Heart left ventricle (tissue), 13 donors: ENCODE measurements around the gene SEMA5B.

Experiments used
- POLR2A ChIP-seq, 2 donors: fragments of 450-650 bp; IDR thresholded peaks; one replicate each; pipeline ENCODE4 v1.6.1; 2017; ENCODE audit warnings: antibody characterized with exemption in 2 of 2, mild to moderate bottlenecking in 2 of 2, moderate library complexity in 2 of 2
- TF ChIP-seq, protein P1 (sequence below), 12 donors: fragments of 200-600 bp; sonication (generic) in 4 of 12; IDR thresholded peaks; one replicate each; pipeline versions ENCODE4 v1.5.0 to v1.8.0; 2018 to 2022; ENCODE audit warnings: antibody characterized with exemption in 12 of 12, mild to moderate bottlenecking in 5 of 12
- donor health status: ischemic (EF 13 %, LVEDD 7.1; RV severe dilation, severe dysfunction).
- donor health status: DM: no; HTN: yes; CAD: no.
- donor health status: DM: no; HTN: no; CAD: no.
- donor health status: ischemic (EF 25% LVEDD 6.9; RV normal size, moderate dysfunction).
- donor health status: ischemic (EF 25% LVEDD 5.7; RV mildly dilated, moderate dysfunction).
- donor health status: ischemic (EF 35%, LVEDD 5.7; RV mildly dilated, moderate dysfunction).
- donor health status: nonischemic (EF 11% LVEDD 7.7; RV severe dilation, severe dysfunction).
- donor health status: DM: yes; HTN: yes; CAD: no.
- donor health status: PGD.
- donor health status: ischemic (EF 29% LVEDD 5.4; RV normal size, mild dysfunction).
- donor health status: nonischemic (EF 23%, LVEDD 6.1; RV moderate dilation, normal function).

DNA sequence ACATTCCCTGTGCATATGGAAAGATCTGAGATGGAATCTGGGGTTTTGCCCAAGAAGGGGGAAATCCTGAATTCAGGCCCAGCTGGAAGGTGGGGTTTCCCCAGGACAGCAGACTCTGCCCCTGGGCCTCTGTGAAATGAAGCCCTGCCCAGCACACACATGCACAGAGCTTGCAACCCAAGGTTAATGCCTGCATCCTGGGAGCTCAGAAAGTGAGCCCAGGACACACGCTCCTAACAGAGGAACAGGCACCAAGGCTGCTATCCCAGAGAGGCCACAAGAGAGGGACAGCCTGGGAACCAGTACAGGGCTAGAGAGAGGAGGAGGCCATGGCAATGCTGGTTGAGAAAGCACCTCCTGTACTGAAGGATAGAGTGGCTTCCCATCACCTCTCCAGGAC lies 16.1 kb downstream of the SEMA5B start:
- TF ChIP-seq, protein P1, sequence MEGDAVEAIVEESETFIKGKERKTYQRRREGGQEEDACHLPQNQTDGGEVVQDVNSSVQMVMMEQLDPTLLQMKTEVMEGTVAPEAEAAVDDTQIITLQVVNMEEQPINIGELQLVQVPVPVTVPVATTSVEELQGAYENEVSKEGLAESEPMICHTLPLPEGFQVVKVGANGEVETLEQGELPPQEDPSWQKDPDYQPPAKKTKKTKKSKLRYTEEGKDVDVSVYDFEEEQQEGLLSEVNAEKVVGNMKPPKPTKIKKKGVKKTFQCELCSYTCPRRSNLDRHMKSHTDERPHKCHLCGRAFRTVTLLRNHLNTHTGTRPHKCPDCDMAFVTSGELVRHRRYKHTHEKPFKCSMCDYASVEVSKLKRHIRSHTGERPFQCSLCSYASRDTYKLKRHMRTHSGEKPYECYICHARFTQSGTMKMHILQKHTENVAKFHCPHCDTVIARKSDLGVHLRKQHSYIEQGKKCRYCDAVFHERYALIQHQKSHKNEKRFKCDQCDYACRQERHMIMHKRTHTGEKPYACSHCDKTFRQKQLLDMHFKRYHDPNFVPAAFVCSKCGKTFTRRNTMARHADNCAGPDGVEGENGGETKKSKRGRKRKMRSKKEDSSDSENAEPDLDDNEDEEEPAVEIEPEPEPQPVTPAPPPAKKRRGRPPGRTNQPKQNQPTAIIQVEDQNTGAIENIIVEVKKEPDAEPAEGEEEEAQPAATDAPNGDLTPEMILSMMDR (IDR thresholded peaks at IDR 0.05), result no peak
- TF ChIP-seq POLR2A (IDR thresholded peaks at IDR 0.05), result no peak
